Uterus (tissue), 2 donors: Measurements from ENCODE around the gene FGF21.

Source experiments
- CTCF ChIP-seq, 4 experiments: fragments of 200-600 bp in 2 of 4; fragments of 450-650 bp in 2 of 4; sonication (generic) in 2 of 4; IDR thresholded peaks; one replicate each; pipeline ENCODE4 v1.5.1; 2016 to 2019; ENCODE audit warnings: antibody characterized with exemption in 4 of 4, mild to moderate bottlenecking in 2 of 4, moderate library complexity in 1 of 4
- POLR2A ChIP-seq, 2 donors: fragments of 450-650 bp; IDR thresholded peaks; one replicate each; pipeline ENCODE4 v1.6.1; 2016; ENCODE audit warnings: antibody characterized with exemption in 2 of 2, mild to moderate bottlenecking in 1 of 2, moderate library complexity in 1 of 2

GRCh38 chr19:48738557-48739403 is 16.5 kb upstream of the FGF21 start:
- TF ChIP-seq CTCF (IDR thresholded peaks at IDR 0.05) = peak in 3 of 4 experiments; percentile 68 to 88 (median 74)
- TF ChIP-seq POLR2A (IDR thresholded peaks at IDR 0.05) = peak; percentile 34 to 56
